T follicular helper cell (primary cell): ENCODE measurements around the gene RAPGEF4.

Experiments used
- DNase-seq: peaks from one replicate; pipeline ENCODE4 v3.0.0-alpha.2; 2020; ENCODE audit warnings: low read depth

The RAPGEF4 gene

DNA sequence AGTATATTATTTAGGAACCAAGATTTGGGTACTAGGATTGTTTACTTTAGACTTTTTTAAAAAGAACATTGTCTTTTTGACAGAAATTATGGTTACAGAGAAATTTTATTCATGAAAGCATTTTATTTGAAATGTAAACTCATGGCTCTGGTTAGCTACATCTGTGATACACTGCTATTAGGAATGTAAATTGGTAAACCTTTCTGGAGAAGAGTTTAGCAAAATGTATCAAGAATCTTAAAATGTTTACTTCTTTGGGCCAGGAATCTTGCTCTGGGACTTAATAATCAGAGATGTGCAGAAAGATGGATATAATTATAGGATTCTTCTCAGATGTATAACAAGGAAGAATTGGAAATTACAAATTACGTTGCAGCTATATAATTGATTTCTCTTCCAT, 359.7 kb downstream of the RAPGEF4 start:
- no peak for DNase-seq

DNA sequence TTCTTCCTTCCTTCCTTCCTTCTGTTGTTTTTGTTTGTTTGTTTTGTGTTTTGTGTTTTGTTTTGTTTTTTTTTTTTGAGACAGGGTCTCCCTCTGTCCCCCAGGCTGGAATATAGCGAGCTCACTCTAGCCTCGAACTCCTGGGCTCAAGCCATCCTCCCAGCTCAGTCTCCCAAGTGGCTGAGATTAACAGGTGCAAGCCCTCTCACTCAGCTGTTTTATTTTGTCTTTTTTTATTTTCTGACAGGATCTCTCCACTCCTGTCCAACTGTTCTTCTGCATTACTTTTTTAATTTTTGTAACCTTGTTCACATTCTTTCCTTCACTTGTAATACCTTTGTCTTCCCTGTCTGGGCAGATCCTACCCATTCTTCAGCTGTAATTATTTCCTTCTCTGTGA, 363.6 kb downstream of the RAPGEF4 start:
- no peak for DNase-seq

DNA sequence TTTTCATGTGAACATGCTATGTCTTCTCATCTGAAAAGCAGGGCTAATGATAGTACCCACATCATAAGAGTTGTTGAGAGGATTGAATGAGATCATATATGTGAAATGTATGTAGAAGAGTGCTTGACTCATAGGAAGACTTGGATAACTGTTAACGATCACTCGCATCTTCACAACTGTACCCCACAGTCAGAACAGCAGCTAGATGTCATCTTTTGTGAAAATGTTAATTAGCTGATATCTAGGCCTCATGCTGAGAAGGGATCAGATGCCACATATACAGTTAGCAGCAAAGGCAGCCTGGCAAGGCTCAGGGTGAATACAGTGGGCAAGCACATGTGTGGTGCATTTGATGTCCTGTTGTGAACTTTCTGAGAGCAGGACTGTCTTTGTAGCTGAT, 364.2 kb downstream of the RAPGEF4 start:
- no peak for DNase-seq

DNA sequence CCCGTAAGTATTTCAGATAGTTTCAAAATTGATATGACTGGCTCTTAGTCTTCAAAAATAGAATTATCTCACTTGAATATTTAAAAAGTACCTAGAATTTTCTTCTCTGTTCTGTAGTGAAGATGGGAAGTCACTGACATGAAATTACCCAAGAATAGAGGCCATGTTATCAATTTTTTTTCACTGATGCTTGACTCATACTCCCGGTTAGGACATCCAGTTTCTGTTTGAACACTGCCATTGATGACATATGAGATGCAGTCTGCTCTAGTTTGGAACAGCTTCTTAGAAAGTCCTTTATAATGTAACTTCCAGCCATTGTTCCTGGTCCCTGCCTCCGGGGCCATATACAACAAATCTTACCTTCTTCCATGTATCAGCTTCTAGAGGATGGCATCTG, 366.0 kb downstream of the RAPGEF4 start:
- DNase-seq = no peak
